Measurements from ENCODE around the gene NOXA1.
"Not testable (repeated sequence)": the region's sequence is repeated elsewhere in the genome, so short reads cannot be mapped to it uniquely, and the experiment has no call there.

- TF ChIP-seq, protein P1, sequence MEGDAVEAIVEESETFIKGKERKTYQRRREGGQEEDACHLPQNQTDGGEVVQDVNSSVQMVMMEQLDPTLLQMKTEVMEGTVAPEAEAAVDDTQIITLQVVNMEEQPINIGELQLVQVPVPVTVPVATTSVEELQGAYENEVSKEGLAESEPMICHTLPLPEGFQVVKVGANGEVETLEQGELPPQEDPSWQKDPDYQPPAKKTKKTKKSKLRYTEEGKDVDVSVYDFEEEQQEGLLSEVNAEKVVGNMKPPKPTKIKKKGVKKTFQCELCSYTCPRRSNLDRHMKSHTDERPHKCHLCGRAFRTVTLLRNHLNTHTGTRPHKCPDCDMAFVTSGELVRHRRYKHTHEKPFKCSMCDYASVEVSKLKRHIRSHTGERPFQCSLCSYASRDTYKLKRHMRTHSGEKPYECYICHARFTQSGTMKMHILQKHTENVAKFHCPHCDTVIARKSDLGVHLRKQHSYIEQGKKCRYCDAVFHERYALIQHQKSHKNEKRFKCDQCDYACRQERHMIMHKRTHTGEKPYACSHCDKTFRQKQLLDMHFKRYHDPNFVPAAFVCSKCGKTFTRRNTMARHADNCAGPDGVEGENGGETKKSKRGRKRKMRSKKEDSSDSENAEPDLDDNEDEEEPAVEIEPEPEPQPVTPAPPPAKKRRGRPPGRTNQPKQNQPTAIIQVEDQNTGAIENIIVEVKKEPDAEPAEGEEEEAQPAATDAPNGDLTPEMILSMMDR (conservative IDR thresholded peaks at IDR 0.05; ENCODE audit: low read depth, low read length) = not testable (repeated sequence)
- TF ChIP-seq EZH2 (IDR thresholded peaks at IDR 0.05; ENCODE audit: borderline replicate concordance, low read depth, low read length, poor library complexity, severe bottlenecking) = not testable (repeated sequence)
These were observed 27.5 kb downstream of the NOXA1 start for GRCh38 chr9:137450539-137451222.
